Sigmoid colon (tissue), 7 donors: ENCODE results near the gene PIKFYVE. TPM values are rescaled to one million over a fixed set of nuclear protein-coding genes. Genes with fewer than 3 reads are reported as not detected.
"Not testable (repeated sequence)": the region's sequence is repeated elsewhere in the genome, so short reads cannot be mapped to it uniquely, and the experiment has no call there.

Source experiments
- DNase-seq: peaks from one replicate; pipeline ENCODE4 v3.0.0-alpha.2; 2019
- H3K27ac ChIP-seq, 4 donors: fragments of 200-600 bp; sonication (generic); one replicate each; pipeline ENCODE4 v1.5.1; 2016 to 2019; ENCODE audit warnings: mild to moderate bottlenecking in 1 of 4
- H3K27me3 ChIP-seq, 3 donors: fragments of 200-600 bp; sonication (generic); one replicate each; pipeline ENCODE4 v1.5.1; 2019; ENCODE audit warnings: mild to moderate bottlenecking in 1 of 3
- H3K36me3 ChIP-seq, 4 donors: fragments of 200-600 bp; sonication (generic); one replicate each; pipeline ENCODE4 v1.5.1; 2016 to 2019
- H3K4me1 ChIP-seq, 4 donors: fragments of 200-600 bp; sonication (generic); one replicate each; pipeline ENCODE4 v1.5.1; 2017 to 2019
- H3K4me3 ChIP-seq, 4 donors: fragments of 200-600 bp; sonication (generic); one replicate each; pipeline ENCODE4 v1.5.1; 2017 to 2019; ENCODE audit warnings: mild to moderate bottlenecking in 2 of 4, moderate library complexity in 1 of 4
- H3K9me3 ChIP-seq, 4 donors: fragments of 200-600 bp in 3 of 4; sonication (generic) in 3 of 4; one replicate each; pipeline versions ENCODE4 v1.5.1 to v1.6.1; 2013 to 2019
- EP300 ChIP-seq, 4 donors: sonication (generic); formaldehyde crosslinking; IDR thresholded peaks; one replicate each; pipeline ENCODE4 v1.6.1; 2017; ENCODE audit warnings: antibody characterized with exemption in 4 of 4
- POLR2A ChIP-seq, 2 donors: fragments of 450-650 bp; IDR thresholded peaks; one replicate each; pipeline ENCODE4 v1.6.1; 2016; ENCODE audit warnings: antibody characterized with exemption in 2 of 2, mild to moderate bottlenecking in 2 of 2, moderate library complexity in 2 of 2
- POLR2AphosphoS5 ChIP-seq, 4 donors: sonication (generic); formaldehyde crosslinking; IDR thresholded peaks; one replicate each; pipeline ENCODE4 v1.6.1; 2017; ENCODE audit warnings: antibody characterized with exemption in 4 of 4
- WGBS, 2 donors: extraction: QIAGEN DNeasy Blood & Tissue Kit; methylation state at CpG; one replicate each; pipeline ENCODE4 v1.1.7; 2013; 5-methylcytosine and 5-hydroxymethylcytosine counted together
- intact Hi-C: fragments of 100-400 bp; cut with DNase I; formaldehyde crosslinking; loops from one replicate; pipeline ENCODE4 v1.15.1; 2023
- polyA plus RNA-seq, 3 donors: library from polyadenylated mRNA; stranded (reverse); fragments of 200-250 nt; gene quantifications; one replicate each; pipeline ENCODE4 v1.2.3, GENCODE V29; 2013
- total RNA-seq, 4 donors: library from RNA; depleted of rRNA; stranded (reverse); fragments of >200 nt; gene quantifications; one replicate each; pipeline ENCODE4 v1.1.0, GENCODE V29; 2016
- TF ChIP-seq, protein P1 (sequence below), 4 experiments: fragments of 450-650 bp in 3 of 4; fragments of 200-600 bp in 1 of 4; IDR thresholded peaks; one replicate each; pipeline ENCODE4 v1.5.1; 2016 to 2019; ENCODE audit warnings: antibody characterized with exemption in 4 of 4, mild to moderate bottlenecking in 3 of 4, moderate library complexity in 2 of 4
- donor health status: healthy with polysubstance abuse.
- donor health status: Bipolar disorder and iron deficiency.
- donor health status: healthy.

The PIKFYVE gene, protein sequence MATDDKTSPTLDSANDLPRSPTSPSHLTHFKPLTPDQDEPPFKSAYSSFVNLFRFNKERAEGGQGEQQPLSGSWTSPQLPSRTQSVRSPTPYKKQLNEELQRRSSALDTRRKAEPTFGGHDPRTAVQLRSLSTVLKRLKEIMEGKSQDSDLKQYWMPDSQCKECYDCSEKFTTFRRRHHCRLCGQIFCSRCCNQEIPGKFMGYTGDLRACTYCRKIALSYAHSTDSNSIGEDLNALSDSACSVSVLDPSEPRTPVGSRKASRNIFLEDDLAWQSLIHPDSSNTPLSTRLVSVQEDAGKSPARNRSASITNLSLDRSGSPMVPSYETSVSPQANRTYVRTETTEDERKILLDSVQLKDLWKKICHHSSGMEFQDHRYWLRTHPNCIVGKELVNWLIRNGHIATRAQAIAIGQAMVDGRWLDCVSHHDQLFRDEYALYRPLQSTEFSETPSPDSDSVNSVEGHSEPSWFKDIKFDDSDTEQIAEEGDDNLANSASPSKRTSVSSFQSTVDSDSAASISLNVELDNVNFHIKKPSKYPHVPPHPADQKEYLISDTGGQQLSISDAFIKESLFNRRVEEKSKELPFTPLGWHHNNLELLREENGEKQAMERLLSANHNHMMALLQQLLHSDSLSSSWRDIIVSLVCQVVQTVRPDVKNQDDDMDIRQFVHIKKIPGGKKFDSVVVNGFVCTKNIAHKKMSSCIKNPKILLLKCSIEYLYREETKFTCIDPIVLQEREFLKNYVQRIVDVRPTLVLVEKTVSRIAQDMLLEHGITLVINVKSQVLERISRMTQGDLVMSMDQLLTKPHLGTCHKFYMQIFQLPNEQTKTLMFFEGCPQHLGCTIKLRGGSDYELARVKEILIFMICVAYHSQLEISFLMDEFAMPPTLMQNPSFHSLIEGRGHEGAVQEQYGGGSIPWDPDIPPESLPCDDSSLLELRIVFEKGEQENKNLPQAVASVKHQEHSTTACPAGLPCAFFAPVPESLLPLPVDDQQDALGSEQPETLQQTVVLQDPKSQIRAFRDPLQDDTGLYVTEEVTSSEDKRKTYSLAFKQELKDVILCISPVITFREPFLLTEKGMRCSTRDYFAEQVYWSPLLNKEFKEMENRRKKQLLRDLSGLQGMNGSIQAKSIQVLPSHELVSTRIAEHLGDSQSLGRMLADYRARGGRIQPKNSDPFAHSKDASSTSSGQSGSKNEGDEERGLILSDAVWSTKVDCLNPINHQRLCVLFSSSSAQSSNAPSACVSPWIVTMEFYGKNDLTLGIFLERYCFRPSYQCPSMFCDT (N-terminal part only)
- total RNA-seq (10 to 100 TPM; 22.1 to 27.2 (median 22.7) TPM), polyA plus RNA-seq (1 to 10 TPM; 3.2 to 8.1 (median 3.6) TPM)

DNA sequence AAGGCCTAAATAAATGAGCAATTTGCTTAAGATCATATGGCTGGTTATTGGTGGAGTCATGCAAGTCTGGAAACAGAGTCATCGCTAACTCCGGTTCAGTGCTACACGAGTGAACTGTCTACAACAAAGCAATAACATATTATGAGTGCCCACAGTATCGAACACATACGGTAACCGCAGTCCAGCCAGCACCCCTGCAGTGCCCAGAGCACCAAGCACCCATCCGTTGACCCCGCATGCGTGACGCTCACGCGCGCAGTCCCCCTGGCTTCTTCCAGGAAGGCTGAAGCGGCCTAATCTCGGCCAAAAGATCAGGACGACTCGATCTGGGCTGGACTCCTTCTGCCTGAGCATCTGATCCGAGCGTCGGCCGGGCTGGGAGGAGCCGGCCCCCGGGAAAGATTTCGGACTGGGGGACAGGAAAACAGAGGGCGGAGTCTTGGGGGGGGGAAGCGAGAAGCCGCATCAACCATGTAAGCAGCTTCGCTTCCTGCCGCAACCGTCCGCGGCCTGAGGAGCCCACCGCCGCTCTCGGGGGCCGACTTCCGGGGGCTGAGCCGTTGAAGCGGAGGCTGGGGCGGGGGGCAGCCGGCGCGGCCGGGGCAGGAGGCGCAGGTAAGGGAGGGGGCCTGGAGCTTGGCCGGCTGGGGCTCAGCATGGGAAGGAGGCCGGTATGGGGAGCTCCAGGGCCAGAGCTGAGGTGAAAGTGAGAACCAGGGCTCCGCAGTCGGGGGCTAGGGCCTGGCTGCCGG lies at the start of gene PIKFYVE:
Gene PIKFYVE, plus strand, starts transcription at position 455 of the 752 bp plus-strand sequence. CDS start 5,265 bp downstream, outside the sequence.
- 0% methylated on average over 50 of the region's 50 CpGs for WGBS, 2 donors
- peaks cover 0 to 42% (median 35%) of the 10 kb centered on the region in 4 donors for H3K4me1 ChIP-seq
- intact Hi-C loops, result loop anchor here (1.0 to 10.0 kb wide), 4 partner anchors 12 to 1121 kb away; partner anchors contain the start of gene CCNYL1

DNA sequence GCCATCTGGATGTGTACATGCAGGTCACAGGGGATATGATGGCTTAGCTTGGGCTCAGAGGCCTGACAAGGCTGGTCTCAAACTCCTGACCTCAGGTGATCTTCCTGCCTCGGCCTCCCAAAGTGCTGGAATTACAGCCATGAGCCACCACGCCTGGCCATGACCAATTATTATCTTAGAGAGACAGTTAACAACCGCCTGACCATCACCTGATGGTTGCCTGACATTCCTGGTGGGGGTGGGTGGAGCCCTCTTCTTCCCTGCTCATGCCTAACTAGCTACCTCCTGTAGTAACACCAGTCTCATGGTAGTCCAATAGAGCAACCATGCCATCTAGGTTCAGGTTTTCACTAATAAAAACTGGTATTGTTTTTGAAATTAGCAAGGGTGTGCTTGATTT lies 44.2 kb upstream of the PIKFYVE start:
- H3K27ac ChIP-seq, H3K36me3 ChIP-seq, H3K9me3 ChIP-seq, DNase-seq, intact Hi-C loops, H3K4me1 ChIP-seq, H3K4me3 ChIP-seq, H3K27me3 ChIP-seq: not testable (repeated sequence)
- 89 to 92% methylated on average over 3 of the region's 3 CpGs for WGBS, 2 donors

More for the DNA sequence above, at the start of gene PIKFYVE:
- TF ChIP-seq POLR2AphosphoS5 (IDR thresholded peaks at IDR 0.05) (peak; percentile 65 to 93 (median 78)), POLR2A (IDR thresholded peaks at IDR 0.05) (peak; percentile 59 to 73), EP300 (IDR thresholded peaks at IDR 0.05) (peak in 3 of 4 donors; percentile 22 to 82 (median 40))
- TF ChIP-seq, protein P1, sequence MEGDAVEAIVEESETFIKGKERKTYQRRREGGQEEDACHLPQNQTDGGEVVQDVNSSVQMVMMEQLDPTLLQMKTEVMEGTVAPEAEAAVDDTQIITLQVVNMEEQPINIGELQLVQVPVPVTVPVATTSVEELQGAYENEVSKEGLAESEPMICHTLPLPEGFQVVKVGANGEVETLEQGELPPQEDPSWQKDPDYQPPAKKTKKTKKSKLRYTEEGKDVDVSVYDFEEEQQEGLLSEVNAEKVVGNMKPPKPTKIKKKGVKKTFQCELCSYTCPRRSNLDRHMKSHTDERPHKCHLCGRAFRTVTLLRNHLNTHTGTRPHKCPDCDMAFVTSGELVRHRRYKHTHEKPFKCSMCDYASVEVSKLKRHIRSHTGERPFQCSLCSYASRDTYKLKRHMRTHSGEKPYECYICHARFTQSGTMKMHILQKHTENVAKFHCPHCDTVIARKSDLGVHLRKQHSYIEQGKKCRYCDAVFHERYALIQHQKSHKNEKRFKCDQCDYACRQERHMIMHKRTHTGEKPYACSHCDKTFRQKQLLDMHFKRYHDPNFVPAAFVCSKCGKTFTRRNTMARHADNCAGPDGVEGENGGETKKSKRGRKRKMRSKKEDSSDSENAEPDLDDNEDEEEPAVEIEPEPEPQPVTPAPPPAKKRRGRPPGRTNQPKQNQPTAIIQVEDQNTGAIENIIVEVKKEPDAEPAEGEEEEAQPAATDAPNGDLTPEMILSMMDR (IDR thresholded peaks at IDR 0.05), result no peak
- H3K4me3 ChIP-seq, result peak within 1 kb of the TSS; percentile 78 to 98 (median 92)
- no peaks in the 10 kb centered on the region for H3K9me3 ChIP-seq
- DNase-seq, result peak; percentile 98
- H3K27ac ChIP-seq, result peak within 1 kb of the TSS; percentile 93 to 98 (median 96)
- H3K27me3 ChIP-seq, result no peaks in the 10 kb centered on the region
- no peaks in the 10 kb centered on the region for H3K36me3 ChIP-seq

DNA sequence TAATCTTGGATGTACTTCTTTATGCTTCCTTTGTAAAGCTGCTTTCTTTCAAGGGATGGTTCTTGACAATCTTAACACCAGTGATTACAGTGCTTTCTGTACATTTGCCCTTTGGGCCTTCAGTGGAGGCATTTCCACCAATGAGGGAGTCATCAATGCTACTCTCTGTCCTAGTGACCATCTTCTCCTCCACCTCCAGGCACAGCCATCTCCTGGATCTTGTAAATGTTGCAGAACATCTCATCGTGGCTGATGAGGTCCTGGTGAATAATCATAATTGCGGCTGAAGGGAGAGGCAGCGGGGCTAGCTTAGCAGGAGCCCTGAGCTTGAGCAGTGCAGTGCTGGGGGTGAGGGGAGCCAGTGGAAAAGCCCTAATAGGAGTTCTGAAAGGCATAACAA lies 43.7 kb upstream of the PIKFYVE start:
- Histone ChIP-seq H3K27me3 (no peaks in the 10 kb centered on the region), H3K36me3 (no peaks in the 10 kb centered on the region), H3K4me1 (no peaks in the 10 kb centered on the region), H3K27ac (no peak overlapping the region), H3K9me3 (no peaks in the 10 kb centered on the region), H3K4me3 (no peak overlapping the region)
- intact Hi-C loops, result no loop called here
- 91 to 93% methylated on average over 3 of the region's 3 CpGs for WGBS, 2 donors
- no peak for TF ChIP-seq POLR2A (IDR thresholded peaks at IDR 0.05)
- no peak for TF ChIP-seq EP300 (IDR thresholded peaks at IDR 0.05)
- no peak for TF ChIP-seq POLR2AphosphoS5 (IDR thresholded peaks at IDR 0.05)
- TF ChIP-seq, protein P1 (IDR thresholded peaks at IDR 0.05), result no peak
- DNase-seq, result no peak

DNA sequence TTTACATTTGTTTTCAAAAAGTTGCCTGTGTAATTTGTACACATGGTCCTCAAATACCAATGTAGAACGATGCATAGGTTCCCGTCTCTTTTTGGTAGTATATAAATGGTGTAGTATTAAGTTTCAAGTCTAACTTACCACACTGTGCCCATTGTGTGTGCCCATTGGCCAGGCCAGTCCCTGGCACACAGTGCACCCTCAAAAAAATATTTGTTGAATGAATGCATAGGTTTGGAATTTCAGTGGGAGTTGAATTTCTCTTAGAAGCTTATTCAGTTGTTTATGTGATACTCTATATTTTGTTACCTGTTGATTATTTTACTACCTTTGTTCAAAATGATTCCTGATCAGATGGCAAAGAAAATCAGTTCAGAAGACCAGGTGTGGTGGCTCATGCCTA lies 41.3 kb upstream of the PIKFYVE start:
- intact Hi-C loops, result no loop called here
- TF ChIP-seq POLR2A (IDR thresholded peaks at IDR 0.05) (no peak), EP300 (IDR thresholded peaks at IDR 0.05) (no peak), POLR2AphosphoS5 (IDR thresholded peaks at IDR 0.05) (no peak)
- TF ChIP-seq, protein P1 (IDR thresholded peaks at IDR 0.05), result no peak
- H3K4me1 ChIP-seq, result no peaks in the 10 kb centered on the region
- H3K4me3 ChIP-seq, result no peak overlapping the region
- H3K9me3 ChIP-seq, result no peaks in the 10 kb centered on the region
- 96 to 99% methylated on average over 2 of the region's 2 CpGs for WGBS, 2 donors
- no peaks in the 10 kb centered on the region for H3K36me3 ChIP-seq
- DNase-seq, result no peak
- H3K27ac ChIP-seq, result no peak overlapping the region
- no peaks in the 10 kb centered on the region for H3K27me3 ChIP-seq
